ENCODE measurements around the gene EHBP1L1. TPM values are rescaled to one million over a fixed set of nuclear protein-coding genes. Genes with fewer than 3 reads are reported as not detected.
A peak's percentile ranks its signal among the peaks of the same experiment; 100 is the strongest.

EHBP1L1 gene
- total RNA-seq, 1 donor from 2014 or later, result 122 TPM

DNA sequence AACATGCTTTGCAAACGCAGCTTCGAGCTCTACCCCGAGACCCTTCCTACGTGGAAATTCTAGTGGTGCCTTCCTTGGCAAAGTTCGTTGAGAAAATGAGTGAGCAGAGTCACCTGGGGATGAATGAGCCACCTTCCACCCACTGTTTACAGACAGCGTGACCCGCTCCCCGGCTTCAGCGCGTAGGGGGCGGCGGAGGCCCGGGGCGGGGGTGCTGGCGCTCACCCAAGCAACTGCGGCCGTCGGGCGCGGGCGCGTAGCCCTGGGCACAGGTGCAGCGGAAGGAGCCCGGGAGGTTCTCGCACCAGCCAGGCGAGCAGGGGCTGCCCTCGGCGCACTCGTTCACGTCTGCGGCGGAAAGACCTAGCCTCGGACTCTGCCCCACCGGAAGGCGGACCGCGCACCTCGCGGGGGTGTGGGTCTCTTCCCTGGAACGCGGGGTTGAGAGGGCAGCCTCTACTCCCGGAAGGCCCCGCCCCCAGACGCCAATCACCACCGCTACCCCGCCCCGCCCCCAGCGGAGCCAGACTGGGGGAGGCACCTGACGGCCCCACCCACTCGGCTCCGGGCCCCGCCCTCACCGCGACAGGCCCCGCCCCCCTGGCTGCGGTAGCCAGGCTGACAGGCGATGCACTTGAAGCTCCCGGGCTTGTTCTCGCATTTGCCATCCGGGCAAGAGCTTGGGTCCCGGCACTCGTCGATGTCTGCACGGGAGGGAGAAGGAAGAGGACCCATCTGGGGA is 29.5 kb upstream of the EHBP1L1 start:
- peak; percentile 93 for DNase-seq (ENCODE audit: low spot score)

DNA sequence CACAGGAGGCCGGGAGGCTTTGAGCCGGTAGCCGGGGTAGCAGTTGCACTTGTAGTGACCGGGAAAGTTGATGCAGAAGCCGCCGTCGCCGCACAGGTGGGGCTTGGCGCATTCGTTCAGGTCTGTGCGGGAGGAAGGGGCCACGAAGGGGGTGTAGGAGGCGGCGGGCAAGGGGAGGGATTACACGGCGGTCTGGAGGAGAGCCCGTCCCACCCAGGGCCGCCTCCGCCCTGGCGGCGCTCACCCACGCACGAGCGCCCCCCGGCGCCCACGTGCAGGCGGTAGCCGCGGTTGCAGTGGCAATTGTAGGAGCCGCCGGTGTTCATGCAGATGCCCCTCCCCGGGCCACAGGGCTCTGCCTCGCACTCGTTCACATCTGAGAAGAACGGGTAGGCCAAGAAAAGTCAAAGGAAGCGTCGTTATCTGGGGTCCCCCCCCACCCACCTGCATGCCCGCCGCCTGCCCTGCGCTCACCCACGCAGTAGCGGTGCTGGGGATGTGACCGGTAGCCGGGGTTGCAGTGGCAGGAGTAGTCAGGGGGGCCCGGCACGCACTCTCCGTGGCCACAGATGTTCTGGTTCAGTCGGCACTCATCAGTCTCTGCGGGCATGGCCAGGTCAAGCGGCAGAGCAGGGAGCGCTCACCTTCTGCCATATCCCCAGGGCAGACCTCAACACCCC is 28.3 kb upstream of the EHBP1L1 start:
- no peak for DNase-seq (ENCODE audit: low spot score)

DNA sequence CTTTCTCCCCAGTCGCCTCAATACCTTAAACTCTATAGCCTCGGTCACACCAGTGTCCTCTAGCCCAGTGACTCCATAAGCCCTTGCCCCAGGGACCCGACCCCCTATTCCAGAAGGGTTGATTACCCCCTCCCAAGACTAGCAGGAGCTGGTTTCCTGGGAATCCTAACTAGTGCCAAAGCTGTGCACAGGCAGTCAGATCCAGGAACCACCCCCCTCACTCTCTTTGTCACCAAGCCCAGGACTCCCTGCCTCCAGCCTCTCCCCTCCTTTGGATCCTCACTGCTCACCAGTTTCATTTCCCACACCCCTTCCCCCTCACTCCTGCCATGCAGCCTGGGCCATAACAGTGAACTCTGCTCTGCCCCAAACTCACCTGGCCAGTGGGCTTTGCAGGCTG is 27.5 kb upstream of the EHBP1L1 start:
- no peak for DNase-seq (ENCODE audit: low spot score)

DNA sequence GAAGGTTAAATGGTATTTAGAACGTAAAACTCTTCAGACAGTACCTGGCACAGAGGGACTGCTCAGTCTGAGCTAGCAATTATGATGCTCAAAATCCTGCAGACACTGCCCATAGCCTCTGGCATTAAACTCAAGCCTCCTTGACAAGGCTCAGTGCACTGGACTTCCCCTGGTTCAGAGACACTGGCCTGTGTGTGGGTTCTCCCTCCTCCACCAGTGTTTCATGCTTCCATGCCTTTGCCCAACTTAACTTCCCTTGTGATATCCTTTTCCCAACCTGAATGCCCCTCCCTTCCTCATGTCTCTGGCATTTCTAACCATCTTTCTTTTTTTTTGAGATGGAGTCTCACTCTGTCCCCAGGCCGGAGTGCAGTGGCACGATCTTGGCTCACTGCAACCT is 26.8 kb upstream of the EHBP1L1 start:
- DNase-seq (ENCODE audit: low spot score), result no peak

DNA sequence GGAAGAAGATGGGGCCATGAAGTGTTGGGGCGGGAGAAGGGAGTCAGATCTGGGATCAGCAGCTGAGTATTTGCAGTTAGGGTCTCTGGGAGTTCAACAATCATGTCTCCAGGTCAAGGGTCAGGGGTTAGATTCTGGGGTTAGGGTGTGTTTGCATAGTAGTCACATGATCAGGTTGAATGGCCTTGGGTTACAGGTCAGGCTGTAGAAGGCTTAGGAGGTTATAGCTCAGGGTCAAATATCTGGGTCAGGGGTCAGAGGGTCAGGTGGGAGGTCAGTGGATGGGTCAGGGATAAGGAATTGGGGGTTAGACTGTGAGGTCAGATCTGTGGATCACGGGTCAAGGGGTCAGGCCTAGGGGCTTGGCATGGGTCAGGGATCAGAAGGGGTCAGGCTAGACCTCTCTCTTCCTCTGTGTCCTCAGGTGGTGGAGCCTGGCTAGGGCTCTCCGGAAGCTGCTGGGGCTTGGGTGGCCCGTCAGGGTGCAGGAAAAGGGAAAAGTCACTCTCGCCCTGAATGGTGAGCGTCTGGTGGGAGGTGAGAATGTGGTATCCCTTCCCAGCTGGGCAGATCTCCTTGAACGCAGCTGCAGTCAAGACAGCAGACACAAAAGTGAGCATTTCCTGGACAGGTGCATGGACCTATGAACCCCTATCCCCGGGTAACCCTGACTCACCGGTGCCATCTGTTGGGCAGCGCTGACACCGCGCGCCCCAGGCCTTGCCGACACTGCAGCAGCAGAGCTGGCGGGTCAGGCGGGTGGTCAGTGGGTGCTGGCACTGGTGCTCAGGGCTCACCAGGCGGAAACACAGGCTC is 24.1 kb upstream of the EHBP1L1 start:
- DNase-seq (ENCODE audit: low spot score), result no peak

DNA sequence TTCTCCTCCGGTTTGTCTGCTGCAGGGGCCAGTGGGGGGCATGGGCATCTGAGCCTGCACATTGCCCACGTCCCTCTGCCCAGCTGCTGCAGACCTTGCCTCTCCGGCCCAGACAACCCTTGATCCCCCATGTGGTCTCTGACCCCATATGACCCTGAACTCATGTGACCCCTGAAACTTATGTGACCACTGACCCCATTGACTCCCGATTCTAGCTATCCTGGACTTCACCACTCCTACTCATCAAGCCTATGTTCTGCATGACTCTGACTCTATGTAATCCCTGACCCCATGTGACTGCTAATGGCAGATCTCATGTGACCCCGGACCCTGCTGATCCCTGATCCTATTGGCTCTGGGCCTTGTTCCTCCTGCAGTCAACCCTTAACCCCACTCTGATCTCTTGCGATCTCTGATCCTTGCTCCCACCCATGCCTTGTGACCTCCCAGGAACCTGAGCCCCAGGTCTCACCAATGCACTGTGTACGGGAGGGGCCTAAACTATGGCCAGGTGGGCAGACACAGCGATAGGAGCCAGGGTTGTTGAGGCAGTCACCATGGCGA is 23.4 kb upstream of the EHBP1L1 start:
- DNase-seq (ENCODE audit: low spot score), result no peak

DNA sequence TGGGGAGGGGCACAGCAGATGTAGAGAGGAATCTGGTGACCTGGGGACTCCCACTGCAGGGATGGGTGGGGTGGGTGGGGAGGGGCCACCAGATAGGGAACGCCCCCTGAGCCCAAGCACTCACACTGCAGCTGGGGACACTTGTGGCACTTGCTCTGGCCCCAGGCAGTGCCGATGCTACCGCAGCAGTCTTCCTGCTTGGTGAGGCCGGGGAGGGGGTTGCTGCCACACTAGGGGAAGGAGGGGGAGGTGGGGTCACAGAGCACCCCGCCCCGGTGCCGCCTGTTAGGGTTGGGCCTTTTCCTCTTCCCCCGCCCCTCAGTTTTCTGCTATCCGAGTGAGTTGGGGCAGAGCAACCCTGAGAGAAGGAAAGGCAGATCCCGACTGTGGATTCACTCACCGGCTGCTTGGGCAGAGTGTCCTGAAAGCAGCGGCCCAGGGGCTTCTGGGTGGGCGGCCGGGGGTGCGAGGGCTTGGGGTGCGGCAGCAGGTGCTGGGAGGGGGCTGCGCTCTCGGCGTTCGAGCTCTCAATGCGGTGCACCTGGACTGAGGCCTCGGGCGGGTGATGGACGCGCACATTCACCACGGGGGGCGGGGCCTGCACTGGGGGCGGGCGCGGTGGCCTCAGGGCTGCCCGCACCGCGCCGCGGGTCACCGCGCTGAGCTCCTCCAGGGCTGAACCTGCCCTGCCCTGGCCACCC is 22.4 kb upstream of the EHBP1L1 start:
- DNase-seq (ENCODE audit: low spot score), result no peak

DNA sequence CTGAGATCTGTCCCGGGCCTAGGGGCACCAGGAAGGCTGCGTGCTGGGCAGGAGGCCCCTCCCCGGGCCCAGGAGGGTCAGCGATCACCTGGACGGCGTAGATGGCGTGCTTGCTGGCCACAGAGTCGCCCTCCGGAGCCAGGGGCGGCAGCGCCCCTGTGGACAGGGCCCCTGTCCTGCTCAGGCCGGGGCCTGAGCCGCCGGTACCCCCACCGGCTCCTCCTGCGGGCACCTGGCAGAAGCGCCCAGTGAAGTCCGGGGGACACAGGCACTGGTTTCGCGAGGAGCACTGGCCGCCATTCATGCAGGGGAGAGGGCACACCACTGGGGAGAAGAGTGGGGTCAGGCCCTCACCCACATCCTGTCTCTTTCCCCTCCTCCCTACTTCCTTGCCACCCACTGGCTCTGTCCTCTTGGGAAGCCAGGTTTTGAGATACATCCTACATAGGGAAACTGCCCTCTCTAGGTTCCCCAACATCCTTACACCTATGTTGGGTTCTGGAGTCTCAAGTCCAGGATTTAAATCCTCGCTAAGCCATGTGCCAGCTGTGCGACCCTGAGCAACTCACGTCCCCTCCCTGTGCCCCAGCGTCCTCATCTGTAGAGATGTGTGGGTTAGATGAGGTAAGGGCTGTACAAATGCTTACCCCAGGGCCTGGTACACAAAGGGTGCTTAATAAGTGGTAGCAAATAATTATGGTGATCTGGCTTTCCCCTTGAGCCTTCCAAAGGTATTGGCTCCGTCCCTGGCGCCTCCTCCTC is 21.6 kb upstream of the EHBP1L1 start:
- DNase-seq (ENCODE audit: low spot score), result no peak

DNA sequence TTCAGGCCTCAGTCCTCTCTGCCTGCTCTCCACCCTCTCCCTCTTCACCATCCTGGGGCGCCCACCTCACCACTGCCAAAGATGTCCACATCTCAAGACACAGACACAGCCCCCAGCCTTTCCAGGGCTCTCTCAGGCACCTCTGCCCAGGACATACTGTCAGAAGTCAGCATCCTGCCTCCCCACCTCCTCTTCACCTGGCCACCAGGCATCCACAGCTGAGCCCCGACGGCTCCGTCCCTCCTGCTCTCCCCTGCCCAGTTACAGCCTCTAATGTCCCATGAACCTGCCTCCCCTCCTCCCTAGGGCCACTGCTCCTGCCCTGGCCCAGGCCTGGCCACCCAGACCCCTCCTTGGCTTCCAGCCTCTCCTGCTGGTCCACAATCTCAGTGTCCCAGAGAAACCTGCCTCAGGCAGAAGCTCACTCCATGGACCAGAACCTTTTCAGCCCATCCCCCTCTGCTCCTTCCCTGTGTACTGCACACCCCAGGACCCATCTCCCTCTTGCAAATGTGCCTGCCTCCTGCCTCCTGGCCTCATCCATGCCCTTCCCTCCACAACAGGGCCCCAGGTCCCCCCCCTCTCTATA is 20.9 kb upstream of the EHBP1L1 start:
- DNase-seq (ENCODE audit: low spot score), result no peak

DNA sequence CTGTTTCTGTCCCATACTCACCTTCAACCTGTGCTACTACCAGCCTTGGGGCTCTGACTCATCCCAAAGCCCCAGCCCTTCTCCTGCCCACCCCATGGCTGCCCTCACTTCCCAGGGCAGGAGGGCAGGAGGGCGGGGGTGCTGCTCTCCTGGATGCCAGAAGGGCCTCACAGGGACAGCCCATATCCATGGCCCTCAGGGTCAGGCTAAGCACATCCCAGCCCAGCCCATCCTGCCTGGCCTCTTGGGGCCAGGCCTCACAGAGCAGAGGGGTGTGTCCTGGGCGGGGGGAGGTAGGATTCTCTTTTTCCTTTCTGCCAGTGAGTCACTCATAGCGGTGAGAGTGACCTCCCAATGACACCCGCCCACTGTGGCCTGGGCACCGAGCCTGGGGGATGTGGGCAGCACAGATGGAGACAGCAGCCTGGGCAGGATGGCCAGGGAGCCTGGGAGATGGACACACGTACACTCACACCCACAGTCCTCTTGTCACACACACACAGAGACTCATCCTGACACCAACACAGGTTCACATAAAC is 20.1 kb upstream of the EHBP1L1 start:
- DNase-seq (ENCODE audit: low spot score), result no peak

DNA sequence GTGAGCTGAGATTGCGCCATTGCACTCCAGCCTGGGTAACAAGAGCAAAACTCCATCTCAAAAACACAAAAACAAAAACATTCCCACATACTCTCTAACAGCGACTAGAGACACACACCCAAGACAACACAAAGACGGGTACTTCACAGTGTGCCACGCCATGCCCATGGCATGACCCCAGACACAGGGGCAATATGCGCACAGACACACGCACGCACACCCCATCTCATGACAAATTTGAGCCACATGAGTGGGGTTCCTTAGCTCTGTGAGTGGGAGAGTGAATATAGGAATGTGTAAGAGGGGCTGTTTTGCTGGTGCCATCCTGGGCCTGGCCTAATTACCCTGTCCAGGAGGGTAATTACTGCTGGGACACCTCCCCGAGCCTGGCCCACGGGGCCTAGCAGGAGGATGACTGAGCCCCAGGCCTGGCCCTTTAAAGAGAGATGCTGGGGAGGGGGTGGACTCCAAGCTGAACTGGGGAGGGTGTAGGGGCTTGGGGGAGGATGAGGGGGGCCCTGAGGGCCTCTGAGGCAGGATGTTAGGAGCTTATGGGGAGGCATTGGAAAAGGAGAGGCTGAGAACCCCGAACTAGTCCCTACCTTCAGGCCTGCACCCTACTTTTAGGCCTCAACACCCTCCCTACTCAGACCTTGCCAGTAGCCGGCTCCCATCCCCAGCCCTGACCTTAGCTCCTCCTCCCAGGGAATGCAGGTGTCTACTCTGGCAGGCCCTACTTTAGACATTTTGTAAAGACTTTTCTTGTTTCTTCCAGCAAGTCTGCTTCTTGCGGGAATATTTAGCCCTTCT is 19.2 kb upstream of the EHBP1L1 start:
- DNase-seq (ENCODE audit: low spot score), result no peak

DNA sequence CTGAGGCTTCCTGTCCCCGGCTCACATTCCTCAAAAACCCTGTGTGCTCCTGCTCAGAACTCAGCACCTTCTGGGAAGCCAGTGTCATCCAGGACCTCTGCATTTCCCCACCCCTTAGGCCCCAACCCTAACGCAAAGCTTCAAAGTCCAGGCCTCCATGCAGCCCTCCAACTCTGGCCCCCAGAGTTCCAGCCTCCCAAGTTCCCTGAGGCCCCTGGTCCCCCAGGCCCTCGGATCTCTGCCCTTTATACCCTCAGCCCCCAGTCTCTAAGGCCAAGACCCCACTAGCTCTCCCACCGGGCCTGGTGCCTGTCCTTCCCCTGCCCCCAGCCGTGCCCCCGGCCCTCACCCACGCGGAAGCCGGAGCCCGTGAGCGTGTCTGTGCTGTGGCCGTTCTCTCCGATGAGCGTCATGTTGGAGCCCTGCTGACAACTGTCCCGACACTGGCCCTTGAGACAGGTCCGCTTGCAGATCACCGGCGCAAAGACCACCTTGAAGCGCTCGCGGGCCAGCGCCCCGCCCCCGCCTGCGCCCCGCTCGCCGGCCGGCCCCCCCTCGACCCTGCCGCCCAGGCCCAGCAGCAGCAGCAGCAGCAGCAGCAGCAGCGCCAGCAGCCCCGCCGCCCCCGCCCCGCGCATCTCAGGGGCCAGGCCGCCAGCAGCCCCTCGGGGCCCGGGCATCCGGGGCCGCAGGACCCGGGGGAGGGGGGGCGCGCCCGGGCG is 18.4 kb upstream of the EHBP1L1 start:
- no peak for DNase-seq (ENCODE audit: low spot score)

DNA sequence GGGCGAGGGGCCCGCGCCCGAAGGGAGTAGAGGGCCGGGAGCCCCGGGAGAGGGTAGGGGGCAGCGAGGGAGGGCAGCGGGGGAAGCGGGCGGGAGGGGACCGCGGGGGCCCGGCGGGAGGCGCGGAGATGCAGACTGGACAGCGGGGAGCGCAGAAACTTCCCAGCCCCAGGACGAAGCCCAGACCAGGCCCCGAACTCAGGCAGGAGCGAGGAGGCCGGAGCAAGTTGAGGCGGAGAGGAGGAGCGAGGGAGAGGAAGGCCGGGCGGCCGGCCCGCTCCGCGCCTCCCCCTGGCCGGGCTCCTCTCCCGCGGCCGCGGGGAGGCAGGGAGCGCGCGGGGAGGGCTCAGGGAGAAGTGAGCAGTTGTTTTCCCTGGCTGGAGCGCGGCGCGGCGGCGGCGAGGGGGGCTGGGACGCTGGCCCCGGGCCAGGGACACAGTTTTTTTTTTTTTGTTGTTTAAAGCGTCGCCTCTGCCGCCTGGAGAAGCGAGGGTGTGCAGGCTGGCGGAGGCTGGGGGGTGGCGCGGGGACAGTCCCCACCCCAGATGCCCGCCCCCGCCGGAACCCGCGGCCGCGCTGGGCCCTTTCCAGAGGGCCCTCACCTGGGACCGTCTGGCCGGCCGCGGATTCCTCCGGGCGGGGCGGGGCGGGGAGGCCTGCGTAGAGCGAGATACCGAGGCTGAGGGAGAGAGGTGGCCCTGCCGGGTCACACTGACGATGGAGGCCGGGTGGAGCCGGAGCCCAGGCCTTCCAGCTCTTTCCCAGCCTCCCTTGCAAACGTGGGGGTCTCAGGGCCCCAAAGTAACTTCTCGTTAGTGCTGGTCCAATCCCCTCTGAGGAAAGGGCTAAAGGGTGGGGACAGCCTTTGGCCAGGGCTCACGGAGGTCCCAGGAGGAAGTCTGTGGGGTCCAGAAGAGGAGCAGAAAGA is 17.6 kb upstream of the EHBP1L1 start, which contains the start of gene LTBP3:
Gene LTBP3, minus strand, starts transcription at position 358 of the 928 bp plus-strand sequence. CDS start 400 bp downstream, outside the sequence.
- peak; percentile 83 for DNase-seq (ENCODE audit: low spot score)

DNA sequence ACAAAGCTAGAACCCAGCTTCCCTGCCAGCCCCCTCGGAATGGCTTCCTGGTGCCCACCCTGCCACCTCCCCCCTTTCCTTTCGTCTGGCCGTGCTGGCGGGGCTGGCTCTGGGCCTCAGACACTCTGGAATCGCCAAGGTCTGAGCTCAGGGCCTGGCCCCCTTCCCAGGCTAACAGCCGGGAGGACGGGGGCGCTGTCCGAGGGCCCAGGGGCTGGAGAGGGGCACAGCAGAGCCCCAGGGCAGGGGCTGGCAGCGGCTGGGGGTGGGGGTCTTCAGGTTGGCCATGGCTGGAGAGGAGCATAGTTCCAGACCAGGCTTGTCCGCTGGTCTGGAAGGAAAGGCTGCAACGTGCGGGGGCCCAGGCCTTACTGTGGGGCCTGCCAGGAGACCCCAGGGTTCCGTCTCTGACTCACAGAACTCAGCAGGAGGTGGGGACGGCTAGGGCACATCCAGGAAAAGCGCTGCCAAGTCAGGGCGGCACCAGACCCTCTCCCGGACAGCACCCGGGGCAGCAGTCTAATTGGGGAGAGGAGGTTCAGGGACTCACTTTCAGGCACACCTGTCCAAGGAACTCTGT is 16.8 kb upstream of the EHBP1L1 start:
- DNase-seq (ENCODE audit: low spot score), result peak; percentile 73

DNA sequence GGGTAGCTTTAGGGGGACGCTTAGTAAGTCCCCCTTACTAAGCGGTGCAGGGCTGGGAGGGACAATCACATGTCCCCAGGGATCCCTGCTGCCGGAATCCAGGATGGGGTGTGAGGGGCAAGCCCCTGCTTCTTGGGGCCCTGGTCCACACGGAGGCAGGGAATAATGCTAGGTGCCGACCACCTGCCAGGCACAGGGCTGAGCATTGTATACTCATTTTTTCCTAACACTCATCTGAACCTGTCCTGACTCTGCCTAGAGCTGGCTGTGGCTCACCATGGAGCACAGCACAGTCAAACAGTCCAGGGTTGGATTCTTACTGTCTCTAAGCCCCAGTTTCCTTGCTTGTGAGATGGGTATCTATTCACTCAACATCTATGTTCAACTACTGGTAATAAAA is 16.3 kb upstream of the EHBP1L1 start:
- DNase-seq (ENCODE audit: low spot score), result no peak

DNA sequence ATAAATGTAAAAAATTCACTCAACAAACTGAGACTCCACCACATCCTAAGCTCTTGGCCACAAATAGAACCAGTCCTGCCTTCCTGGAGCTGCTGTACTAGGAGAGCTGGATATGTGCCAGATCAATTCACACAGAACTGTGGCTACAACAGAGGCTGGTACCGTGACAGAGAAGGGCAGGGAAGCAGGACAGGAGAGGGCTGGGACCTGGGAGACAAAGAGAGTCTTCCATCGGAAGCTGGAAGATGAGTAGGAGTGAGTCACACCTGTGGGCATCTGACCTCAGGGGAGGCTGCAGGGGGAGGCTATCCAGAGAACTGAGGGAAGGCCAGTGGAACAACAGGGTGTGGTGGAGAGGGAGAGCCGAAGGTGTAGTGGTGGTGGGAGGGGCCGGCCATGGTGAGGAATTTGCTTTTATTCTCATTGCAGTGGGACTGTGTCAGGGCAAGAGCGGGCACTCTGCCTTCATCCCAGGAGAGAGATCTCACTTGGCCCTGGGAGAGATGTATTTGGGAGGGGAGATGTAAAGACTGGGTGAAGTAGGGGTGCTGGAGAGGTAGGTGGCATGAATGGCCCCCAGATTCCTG is 15.8 kb upstream of the EHBP1L1 start:
- DNase-seq (ENCODE audit: low spot score), result no peak
